HG03520 (cell line): Measurements from ENCODE around the gene ARHGAP12.

Source experiments
- ATAC-seq: cut with Tn5 transposase; IDR thresholded peaks from one replicate; pipeline ENCODE4 v1.9.1; 2021; ENCODE audit warnings: mild to moderate bottlenecking, moderate library complexity; ENCODE audit not compliant: unreplicated experiment

Gene ARHGAP12

DNA sequence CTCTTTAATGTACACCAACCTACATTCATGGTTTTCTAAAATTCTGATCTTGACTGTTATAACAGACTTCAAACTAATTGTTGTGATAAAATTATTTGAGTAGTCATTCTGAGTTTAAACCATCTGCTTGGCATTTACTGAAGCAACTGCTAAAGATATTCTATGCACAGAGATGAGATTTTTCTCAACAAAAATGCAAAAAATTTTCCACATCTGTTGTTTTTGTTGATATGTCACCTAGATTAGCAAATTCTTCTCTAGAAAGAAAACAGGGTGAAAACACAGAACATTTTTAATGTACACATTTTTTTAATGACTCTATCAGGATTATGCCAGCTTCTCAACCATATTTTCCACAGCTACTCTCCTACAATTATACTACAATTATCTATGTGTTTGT, 42.7 kb downstream of the ARHGAP12 start:
- ATAC-seq, result no peak

DNA sequence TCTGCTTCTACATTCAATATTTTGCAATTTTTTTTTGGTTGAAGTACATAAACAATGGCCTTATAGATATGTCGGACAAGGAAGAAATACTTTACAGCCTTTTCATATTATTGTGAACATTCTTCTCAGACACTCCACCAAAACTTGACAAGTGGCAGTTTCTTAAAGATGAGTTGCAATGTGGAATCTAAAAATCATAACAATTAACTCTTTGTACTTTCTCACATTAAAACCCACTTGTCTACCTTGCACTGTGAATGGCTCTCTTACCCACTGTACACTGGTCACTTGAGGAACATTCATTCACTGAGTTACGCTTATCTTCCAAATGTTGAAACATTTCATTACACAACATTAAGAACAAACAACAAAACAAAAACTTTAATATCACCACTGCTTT, 44.2 kb downstream of the ARHGAP12 start:
- ATAC-seq, result no peak

DNA sequence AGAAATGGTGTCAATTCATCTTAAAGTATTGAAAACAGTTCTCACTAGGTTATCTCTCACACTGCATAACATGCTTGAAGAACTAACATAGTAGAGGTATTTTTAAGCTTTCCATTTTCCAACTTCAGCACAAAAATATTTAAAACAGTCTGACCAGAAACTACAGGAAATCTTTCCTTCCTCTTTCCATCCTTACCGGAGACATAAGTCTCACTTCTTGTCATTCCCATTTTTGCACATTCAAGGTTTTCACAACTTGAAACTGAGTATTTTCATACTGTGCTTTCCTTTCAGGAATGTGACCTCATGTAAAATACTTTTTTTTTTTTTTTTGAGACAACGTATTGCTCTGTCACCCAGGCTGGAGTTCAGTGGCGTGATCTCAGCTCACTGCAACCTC, 45.2 kb downstream of the ARHGAP12 start:
- ATAC-seq, result no peak

DNA sequence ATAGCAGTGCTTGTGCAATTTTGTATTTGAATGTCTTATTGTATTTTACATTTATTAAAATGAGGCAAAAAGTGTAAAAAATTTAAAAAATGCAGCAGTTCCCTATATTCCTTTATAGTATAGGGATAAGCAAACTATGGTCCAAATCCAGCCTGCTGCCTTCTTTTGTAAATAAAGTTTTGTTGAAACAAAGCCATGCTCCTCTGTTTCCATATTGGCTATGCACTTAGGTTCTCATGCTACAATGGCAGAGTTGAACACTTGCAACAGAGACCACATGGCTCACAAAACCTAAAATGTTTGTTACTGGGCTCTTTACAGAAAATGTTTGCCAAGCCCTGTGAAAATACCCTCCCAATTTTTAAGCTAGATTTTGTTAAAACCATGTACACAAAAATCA, 50.1 kb downstream of the ARHGAP12 start:
- ATAC-seq, result no peak

DNA sequence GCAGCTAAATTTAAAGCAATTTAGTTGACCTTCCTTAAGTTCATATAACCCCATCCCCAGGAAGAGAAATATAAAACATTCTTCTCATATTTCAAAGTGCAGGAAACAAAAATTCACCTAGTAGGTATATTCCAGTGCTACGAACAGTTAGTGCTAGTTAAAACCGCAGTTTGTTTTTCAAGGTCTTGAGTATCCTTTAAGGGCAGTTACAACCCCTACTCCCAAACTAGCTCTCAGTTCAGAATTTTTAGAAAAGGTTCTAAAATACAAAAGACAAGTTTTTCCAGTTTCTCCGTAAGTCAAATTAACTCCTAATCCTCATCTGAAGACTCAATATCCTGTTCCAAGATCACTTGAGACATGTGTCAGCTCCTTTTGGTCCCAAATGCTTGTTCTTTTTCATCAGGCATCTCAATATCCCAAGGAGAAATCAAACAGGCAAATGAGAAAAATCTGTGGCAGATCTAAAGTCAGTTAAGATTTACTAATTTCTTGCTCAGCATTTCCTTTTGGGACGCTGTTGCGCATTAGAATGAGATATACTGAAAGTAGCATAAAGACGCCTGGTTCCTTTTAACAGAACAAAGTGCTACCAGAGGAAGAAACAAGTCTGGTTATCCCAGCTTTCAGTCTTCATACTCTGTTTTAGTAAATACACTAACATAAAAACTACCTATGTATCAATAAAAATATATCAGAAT, 51.8 kb downstream of the ARHGAP12 start:
- no peak for ATAC-seq

DNA sequence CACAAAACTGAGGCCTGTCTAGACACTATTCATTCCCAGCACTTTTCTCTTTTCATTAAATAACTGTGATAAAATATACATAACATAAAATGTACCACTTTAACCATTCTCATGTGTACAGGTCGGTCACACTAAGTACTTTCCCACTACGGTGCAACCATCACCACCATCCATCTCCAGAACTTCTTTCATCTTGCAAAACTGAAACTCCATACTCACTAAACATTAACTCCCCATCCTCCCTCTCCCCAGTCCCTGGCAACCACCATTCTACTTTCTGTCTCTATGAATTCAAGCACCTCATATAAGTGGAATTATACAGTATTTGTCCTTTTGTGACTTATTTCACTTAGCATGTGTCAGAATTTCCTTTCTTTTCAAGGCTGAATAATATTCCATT, 53.0 kb downstream of the ARHGAP12 start:
- no peak for ATAC-seq

DNA sequence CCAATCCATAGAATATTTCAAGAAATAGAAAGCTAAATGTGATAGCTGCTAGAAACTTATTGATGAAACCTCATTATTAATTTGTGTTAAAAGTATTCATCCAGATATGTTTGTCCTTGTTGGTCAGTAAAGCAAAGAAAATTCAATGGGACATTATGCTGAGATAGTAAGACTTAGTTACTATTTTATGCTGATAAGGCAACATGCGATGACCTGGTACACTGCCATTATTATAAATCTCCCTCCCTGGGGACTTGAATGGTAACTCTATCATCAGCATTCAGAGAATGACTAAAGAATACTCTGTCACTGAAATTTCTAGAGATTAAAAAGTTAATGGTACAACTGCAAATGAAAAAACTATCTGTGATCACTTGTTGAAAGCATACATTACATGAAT, 54.9 kb downstream of the ARHGAP12 start:
- ATAC-seq, result no peak

DNA sequence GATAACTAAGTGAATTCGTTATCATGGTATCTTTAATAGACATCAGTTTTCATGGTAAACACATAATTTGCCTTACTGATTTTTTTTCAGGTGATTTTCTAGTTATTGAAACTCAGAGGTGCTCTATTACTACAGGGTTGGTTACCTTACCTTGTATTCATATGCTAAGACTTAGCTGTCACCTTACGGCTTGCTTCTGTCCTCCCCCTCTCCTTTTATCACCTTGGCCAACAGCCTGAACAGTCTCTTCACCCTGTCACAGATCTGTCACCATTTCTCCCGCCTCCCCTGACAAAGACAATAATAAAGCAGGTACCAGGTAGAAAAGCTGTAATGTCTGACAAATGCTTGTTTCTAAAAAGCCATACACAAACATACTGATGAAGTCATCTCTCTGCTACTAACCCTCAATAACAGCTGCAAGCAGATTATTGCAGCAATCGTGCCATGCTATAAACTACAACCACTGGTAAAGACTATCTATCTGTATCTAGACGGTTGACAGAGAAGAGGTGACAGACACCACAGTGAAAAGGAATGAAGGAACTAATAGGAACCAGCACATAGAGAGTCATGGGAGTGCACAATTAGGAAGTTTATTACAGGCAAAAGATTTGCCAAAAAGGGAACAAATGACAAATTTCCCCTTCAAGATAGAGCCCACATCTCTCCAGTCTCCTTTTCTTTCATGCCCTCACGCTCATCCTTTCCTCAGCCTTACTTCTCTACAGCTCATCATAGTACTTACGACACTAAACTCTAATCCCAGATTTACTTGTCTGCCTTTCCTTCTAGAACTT, 57.2 kb downstream of the ARHGAP12 start:
- no peak for ATAC-seq

DNA sequence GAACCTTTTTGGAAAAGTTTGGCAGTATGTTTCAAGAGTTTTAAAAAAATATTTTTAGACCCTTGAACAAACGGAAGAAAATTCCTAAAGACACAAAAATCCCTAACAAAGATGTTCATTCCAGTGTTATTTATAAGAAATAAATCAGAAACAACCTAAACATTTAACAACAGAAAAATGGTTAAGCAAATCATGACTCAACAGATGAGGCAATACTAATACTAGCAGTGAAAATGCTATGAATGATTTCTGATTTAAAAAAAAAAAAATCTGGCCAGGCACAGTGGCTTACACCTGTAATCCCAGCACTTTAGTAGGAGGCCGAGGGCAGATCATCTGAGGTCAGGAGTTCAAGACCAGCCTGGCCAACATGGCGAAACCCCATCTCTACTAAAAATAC, 61.0 kb downstream of the ARHGAP12 start:
- no peak for ATAC-seq

DNA sequence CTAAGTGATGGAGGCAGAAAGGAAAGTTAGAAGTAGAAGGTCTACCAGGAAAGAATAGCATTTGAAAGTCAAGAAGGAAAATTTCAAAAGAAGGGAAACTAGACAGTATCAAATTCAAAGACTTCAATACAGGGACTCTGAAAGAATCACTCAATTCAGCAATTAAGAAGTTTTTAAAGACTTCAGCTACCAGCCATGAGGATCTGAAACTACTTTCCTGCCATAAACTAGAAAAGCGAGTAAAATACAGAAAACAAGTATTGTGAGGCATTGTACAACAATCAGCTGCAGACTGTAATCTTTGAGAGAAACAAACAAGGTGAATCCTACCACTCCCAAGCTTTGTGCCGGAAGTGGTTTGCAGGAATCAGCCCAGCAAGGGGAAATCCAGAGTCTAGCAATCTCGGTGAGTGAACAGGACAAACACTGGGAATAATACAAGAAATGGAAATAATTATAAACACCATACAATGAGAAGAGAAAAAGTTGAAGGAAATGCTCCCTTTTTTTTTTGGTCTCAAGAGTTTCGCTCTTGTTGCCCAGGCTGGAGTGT, 62.4 kb downstream of the ARHGAP12 start:
- ATAC-seq, result no peak

DNA sequence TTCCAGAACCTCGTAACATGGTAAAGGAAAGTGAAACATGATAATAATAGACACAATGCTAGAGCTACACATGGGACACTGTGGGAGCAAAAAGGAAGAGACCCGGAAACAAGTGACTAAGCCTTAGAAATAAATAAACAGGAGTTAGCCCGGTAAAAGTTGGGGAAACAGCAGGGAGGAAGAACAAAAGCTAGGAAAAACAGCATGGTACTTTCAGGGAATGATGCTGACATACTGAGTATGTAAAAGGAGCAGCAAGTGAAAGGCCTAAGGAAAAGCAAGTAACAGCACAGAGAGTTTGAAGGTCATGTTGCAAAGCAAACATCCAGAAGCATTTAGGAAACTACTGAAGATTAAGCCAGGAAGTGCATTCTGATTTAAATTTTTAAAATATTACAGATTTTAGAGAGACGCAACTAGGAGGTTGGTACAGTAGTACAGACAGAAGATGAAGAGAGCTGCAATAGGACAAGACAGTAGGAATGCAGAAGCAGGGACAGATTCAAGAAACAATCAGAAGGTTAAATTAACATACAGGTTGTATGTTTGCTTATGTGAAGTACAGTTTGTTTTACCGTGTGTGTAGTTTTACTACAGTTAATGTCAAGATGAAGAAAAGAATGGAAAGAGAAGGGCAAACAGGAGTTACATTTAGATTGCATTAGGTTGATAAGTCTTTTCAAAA, 63.7 kb downstream of the ARHGAP12 start:
- ATAC-seq, result no peak

DNA sequence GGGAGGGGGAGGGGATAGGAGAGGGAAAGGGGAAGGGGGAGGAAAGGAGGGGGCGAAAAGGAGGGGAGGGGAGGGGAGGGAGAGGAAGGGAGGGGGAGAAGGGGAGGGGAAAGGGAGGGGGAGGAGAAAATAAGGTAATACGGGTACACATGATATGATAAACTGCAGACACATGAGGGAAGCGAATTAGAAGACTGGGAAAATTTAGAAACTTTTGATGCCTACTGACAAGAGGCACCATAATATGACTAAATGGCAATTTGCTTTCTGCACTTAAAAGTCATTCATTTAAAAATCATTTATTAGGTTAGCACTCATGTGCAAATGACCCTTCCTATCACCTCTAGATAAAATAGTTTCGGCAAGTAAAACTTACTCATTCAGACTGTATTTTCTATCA, 73.6 kb downstream of the ARHGAP12 start:
- ATAC-seq, result no peak

DNA sequence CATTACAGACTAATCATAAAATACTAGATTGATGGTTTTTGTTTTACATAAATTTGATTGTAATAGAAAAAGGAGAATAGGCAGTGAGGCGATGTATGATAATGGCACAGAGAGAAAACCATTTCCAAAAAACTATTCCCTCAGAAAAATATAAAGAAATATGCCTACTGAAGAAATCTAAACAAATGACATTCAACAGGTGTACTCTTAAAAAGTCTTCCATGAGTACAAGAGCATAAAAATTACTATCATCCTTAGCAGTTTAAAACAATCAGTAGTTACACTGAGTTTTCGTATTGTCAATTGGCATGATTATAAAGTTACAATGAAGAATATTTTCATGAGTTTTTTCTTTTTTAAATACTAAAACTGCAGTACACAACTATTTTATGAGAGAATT, 75.0 kb downstream of the ARHGAP12 start:
- no peak for ATAC-seq

DNA sequence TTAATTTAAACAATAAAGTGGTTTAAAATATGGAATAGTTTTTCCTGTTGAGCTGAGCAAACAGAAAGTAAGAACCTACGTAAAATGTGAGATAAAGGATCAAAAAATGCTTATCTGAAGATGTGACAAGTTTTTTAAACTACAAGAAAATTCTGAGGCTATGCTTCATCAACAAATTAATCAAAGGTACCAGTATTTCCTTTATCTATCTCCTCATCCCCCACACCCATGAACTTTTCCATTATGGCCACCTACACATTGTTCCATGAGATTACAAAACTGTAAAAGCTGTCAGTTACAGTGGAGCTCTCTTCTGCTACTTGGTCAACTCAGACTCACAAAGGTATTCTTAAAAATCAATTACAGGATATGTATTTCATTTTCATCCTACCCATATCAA, 77.4 kb downstream of the ARHGAP12 start:
- ATAC-seq, result no peak

DNA sequence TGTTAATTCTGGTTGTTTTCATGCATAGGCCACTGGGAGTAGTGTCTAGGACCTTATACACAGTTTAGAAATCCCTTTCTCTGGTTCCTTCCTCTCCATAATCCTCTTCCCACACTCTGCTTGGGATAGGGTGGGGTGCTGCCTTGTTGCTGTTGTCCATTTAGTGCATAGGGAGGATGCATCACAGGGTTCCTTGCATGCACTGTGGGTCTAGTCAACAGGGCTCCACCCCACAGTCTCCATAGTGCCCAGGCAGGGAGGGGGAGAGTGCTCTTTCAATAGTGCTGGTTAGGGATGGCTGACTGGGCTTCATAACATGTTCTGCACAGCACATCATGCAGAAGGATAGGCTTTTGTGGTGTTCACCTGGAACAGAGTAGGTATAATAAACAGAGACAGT, 81.1 kb downstream of the ARHGAP12 start:
- no peak for ATAC-seq

DNA sequence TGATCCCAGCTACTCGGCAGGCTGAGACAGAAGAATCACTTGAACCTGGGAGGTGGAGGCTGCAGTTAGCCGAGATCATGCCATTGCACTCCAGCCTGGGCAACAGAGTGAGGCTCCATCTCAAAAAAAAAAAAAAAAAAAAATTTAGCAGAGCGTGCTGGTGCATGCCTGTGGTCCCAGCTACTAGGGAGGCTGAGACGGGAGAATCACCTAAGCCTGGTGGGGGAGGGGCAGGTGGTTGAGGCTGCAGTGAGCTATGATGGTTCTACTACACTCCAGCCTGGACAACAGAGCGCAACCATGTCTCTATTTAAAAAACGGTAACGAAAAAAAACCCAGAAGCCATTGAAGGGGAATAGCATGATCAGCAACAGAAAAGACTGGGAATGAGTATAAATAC, 89.9 kb downstream of the ARHGAP12 start:
- ATAC-seq, result no peak

DNA sequence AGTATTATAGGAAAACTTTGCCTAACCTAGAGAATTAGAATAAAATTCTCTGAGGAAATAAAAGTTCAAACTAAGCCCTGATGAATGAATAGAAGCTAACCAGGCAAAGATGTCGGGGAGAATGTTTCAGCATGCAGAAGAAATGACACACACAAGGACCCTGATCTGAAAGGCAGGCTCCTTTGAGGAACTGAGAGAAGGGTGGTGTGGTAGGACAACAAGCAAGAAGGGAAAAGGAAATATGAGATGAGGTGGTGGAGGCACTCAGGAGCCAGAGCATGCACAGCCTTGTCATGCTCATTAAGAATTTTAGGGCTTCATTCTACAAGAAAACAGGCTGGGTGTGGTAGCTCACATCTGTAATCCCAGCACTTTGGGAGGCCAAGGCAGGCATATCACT, 90.6 kb downstream of the ARHGAP12 start:
- ATAC-seq, result no peak

DNA sequence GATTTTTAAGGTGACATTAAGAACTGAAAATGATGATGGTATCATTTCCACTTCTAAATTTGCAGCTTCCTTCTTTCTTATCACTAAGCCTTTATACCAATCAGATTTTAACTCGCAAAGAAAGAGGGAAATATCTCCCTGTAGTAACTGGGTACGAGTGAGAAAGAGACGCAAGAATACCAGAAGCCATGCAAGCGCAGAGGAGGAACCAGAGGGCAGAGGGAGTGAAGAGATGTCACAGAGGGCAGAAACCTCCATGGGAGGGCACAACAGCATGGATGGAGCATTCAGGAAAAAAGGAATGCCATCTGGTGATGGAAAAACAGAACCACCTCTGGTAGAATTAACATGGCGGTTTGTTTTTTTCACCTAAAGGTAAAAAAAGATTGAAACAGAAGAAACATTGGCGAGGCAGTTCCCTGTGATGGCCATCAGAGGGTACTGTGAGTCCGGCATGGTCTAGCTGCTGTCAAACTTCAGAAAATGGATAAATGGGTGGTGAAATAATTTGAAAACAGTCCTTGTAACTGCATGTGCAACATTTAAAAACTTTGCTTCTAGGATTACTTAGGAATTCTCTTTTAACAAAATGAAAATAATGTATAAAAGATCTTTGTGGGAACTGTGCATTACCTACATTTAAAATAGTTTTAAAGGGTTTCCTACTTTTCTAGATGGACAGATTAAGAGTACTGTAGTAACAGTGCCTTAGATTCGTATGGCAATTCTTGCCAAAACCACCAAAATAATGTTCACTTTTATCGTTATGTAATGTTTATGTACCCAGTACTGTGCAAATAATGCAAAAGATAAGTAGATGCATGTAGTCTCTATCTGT, 91.8 kb downstream of the ARHGAP12 start:
- ATAC-seq, result peak; percentile 68

DNA sequence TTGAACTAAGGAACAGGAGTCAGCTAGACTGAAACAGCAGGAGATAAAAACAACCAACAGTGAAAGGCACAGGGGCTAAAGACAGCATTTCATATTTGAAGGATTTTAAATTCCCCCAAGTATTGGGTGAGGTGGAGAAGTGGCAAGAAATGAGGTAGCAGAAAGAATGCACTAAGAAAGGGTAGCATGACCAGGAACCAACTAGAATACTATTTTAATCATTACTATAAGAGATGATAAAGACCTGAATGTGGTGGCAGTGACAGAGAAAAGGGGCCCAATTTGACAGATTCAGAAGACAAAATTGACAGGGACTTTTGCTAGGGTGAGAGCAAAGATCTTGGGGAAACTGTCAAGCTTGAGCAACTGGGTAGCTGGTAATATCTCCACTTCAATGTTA, 94.9 kb downstream of the ARHGAP12 start:
- ATAC-seq, result no peak

DNA sequence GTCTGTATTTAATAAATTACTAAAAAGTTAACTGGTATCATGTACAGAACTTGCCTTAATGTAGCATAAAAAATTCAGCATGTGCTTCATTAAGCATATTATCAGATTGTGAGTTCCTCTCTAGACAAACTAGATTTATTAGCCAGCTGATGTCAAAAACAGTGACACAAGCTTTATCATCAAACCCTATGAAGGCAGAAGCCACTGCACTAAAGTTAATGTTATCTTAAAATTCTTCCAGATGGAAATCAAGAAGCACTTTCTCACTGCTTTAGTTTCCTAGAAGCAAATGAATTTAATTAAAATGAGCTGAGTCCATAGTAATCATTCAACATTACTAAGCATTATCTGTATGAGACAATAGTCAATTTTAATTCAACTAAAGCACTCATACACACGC, 96.4 kb downstream of the ARHGAP12 start:
- no peak for ATAC-seq

DNA sequence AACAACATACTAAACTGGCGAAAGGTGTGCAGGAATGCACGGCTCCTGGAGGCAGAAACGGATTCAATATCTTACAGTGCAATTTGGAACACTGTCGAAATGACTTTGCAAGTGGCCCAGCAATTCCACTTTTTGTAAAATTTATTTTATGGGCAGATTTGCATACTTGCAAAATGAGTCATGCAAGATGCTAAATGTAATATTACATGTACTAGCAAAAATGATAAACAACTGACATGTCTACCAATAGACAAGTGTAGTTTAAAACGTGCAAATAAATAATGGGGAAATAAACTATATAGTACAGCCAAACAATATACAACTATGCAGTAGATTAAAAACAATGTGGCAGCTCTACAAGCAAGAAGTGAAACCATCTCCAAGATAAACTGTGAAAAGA, 97.7 kb downstream of the ARHGAP12 start:
- no peak for ATAC-seq
